ENCODE measurements around the gene CSMD2. TPM values are rescaled to one million over a fixed set of nuclear protein-coding genes. Genes with fewer than 3 reads are reported as not detected.

The CSMD2 gene
- total RNA-seq, 1 experiment from 2014 or later: not detected

DNA sequence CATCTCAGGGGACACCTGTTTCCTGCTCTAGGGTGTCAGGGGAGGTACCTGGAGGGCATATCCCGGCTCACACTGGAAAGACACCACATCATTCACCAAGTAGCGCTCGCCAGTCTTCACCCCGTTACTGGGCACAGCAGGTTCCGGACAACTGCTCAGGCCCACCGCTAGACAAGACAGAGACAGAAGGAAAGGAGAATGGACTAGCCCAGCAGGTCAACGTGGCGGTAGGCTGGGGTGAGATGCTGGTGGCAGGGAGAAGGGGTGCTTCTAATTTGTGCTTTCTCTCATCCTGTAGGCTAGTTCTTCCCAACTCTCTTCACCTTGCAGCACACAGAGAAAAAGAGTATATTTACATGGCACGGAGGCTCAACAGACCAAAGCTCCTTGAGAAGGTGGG, 547.6 kb downstream of the CSMD2 start:
- BruUV-seq (replicated peaks): no TSS peak
- H3K4me3 ChIP-seq: no peak overlapping the region

GRCh38 chr1:33616780-33617179, 548.2 kb downstream of the CSMD2 start:
- no TSS peak for BruUV-seq (replicated peaks)
- no peaks in the 10 kb centered on the region for H3K9me2 ChIP-seq (ENCODE audit: insufficient read depth)
- no peaks in the 10 kb centered on the region for H4K20me1 ChIP-seq (ENCODE audit: insufficient read depth)
- H3K27me3 ChIP-seq (ENCODE audit: insufficient read depth, low read depth): peaks cover 84% of the 10 kb centered on the region
- CTCF ChIA-PET: no interaction called here
- no peaks in the 10 kb centered on the region for H3F3A ChIP-seq (ENCODE audit: insufficient read depth, low read depth)
- H3K4me1 ChIP-seq (replicated peaks; ENCODE audit: insufficient read depth): no peaks in the 10 kb centered on the region
- H3K9me3 ChIP-seq (ENCODE audit: insufficient read depth, low read depth): no peaks in the 10 kb centered on the region
- no peak overlapping the region for H3K4me3 ChIP-seq
- no peak for DNase-seq
- H2AFZ ChIP-seq: no peak overlapping the region
- H3K79me2 ChIP-seq (ENCODE audit: low read depth): no peaks in the 10 kb centered on the region
- intact Hi-C loops (cut with micrococcal nuclease; ENCODE audit: unreplicated experiment): no loop called here
- TF ChIP-seq EZH2 (IDR thresholded peaks at IDR 0.05; ENCODE audit: low read depth): no peak
- TF ChIP-seq CTCF (conservative IDR thresholded peaks at IDR 0.05): no peak
- no peak overlapping the region for H3K27ac ChIP-seq
- H3K36me3 ChIP-seq (ENCODE audit: low read depth): no peaks in the 10 kb centered on the region
- POLR2A ChIA-PET (ENCODE audit: unreplicated experiment): no interaction called here
- H3K4me2 ChIP-seq: no peak overlapping the region

More for the DNA sequence above, 547.6 kb downstream of the CSMD2 start:
- no peaks in the 10 kb centered on the region for H3K36me3 ChIP-seq (ENCODE audit: low read depth)
- POLR2A ChIA-PET (ENCODE audit: unreplicated experiment): no interaction called here
- intact Hi-C loops (cut with micrococcal nuclease; ENCODE audit: unreplicated experiment): no loop called here
- DNase-seq: no peak
- TF ChIP-seq CTCF (conservative IDR thresholded peaks at IDR 0.05): no peak
- no peak for TF ChIP-seq EZH2 (IDR thresholded peaks at IDR 0.05; ENCODE audit: low read depth)
- H3K27ac ChIP-seq: no peak overlapping the region
- no peaks in the 10 kb centered on the region for H3K4me1 ChIP-seq (replicated peaks; ENCODE audit: insufficient read depth)
- no peaks in the 10 kb centered on the region for H3F3A ChIP-seq (ENCODE audit: insufficient read depth, low read depth)
- no peaks in the 10 kb centered on the region for H3K9me2 ChIP-seq (ENCODE audit: insufficient read depth)
- no peak overlapping the region for H2AFZ ChIP-seq
- H3K79me2 ChIP-seq (ENCODE audit: low read depth): no peaks in the 10 kb centered on the region
- H3K4me2 ChIP-seq: no peak overlapping the region
- peaks cover 87% of the 10 kb centered on the region for H3K27me3 ChIP-seq (ENCODE audit: insufficient read depth, low read depth)
- H4K20me1 ChIP-seq (ENCODE audit: insufficient read depth): no peaks in the 10 kb centered on the region
- CTCF ChIA-PET: no interaction called here
- H3K9me3 ChIP-seq (ENCODE audit: insufficient read depth, low read depth): no peaks in the 10 kb centered on the region

DNA sequence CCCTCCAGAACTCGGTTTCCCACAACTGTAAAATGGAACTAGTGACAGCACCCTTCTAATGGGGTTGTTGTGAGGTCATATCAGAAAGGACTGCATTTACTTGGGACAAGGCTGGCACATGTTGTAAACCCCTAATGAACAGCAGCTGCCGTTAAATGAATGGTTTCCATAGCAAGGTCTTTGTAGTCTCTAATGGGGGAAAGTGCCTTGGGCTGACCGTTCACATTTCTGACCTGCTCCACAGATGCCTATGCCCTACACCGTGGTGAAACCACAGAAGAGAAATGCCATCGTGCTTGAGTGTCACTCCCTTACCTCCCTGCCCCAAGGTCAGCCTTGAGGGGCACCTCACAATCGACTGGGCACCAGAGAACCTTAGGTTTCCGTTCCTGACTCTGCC, 549.5 kb downstream of the CSMD2 start:
- Histone ChIP-seq H3K4me1 (replicated peaks; ENCODE audit: insufficient read depth) (no peaks in the 10 kb centered on the region), H3K79me2 (ENCODE audit: low read depth) (no peaks in the 10 kb centered on the region), H3K4me2 (no peak overlapping the region), H3K9me2 (ENCODE audit: insufficient read depth) (no peaks in the 10 kb centered on the region), H2AFZ (no peak overlapping the region), H3K9me3 (ENCODE audit: insufficient read depth, low read depth) (no peaks in the 10 kb centered on the region), H4K20me1 (ENCODE audit: insufficient read depth) (no peaks in the 10 kb centered on the region), H3K36me3 (ENCODE audit: low read depth) (no peaks in the 10 kb centered on the region), H3K4me3 (no peak overlapping the region), H3K27ac (no peak overlapping the region), H3K27me3 (ENCODE audit: insufficient read depth, low read depth) (peaks cover 87% of the 10 kb centered on the region), H3F3A (ENCODE audit: insufficient read depth, low read depth) (no peaks in the 10 kb centered on the region)
- no peak for DNase-seq
- TF ChIP-seq EZH2 (IDR thresholded peaks at IDR 0.05; ENCODE audit: low read depth) (no peak), CTCF (conservative IDR thresholded peaks at IDR 0.05) (no peak)
- ChIA-PET POLR2A (ENCODE audit: unreplicated experiment) (no interaction called here), CTCF (interaction anchor here (0.7 kb wide), 1 partner anchor 1257 kb away, joined by 3 read pairs; no protein-coding TSS in a partner anchor)
- no TSS peak for BruUV-seq (replicated peaks)
- intact Hi-C loops (cut with micrococcal nuclease; ENCODE audit: unreplicated experiment): no loop called here

All from PC-9 (cell line).